RWPE1 (cell line): ENCODE results near the gene NDEL1.
A peak's percentile ranks its signal among the peaks of the same experiment; 100 is the strongest.

Experiments used
- CTCF ChIA-PET: fragments of 350-600 bp; sonication (Branson Sonifier 250); formaldehyde crosslinking; extraction: SDS; loops from one replicate; lab custom pipeline; 2021; lab: Yijun Ruan, JAX
- POLR2A ChIA-PET: fragments of 400-600 bp; formaldehyde crosslinking; extraction: SDS; loops from one replicate; lab custom pipeline; 2020; ENCODE audit warnings: antibody characterized with exemption; ENCODE audit not compliant: low non-redundant PET; lab: Yijun Ruan, JAX
- DNase-seq: peaks from one replicate; pipeline ENCODE4 v3.0.0; 2012; ENCODE audit warnings: low spot score
- H3K27ac ChIP-seq: fragments of 450-650 bp; 2 replicates; pipeline ENCODE4 v1.5.1; 2017
- TF ChIP-seq, protein P1 (sequence below): fragments of 450-650 bp; conservative IDR thresholded peaks from 2 replicates; pipeline ENCODE4 v1.5.1; 2017; ENCODE audit warnings: low read depth, mild to moderate bottlenecking

The NDEL1 gene

GRCh38 chr17:8464941-8465340, 29.3 kb downstream of the NDEL1 start:
- DNase-seq = no peak
- peak overlapping the region; percentile 79 for H3K27ac ChIP-seq
- ChIA-PET POLR2A (interaction anchor here (0.6 kb wide), 1 partner anchor 71 kb away, joined by 5 read pairs; no protein-coding TSS in a partner anchor), CTCF (interaction anchor here (0.5 to 0.6 kb wide), 2 partner anchors 46 to 1555 kb away, joined by 3 to 5 read pairs; no protein-coding TSS in a partner anchor)
- TF ChIP-seq, protein P1, sequence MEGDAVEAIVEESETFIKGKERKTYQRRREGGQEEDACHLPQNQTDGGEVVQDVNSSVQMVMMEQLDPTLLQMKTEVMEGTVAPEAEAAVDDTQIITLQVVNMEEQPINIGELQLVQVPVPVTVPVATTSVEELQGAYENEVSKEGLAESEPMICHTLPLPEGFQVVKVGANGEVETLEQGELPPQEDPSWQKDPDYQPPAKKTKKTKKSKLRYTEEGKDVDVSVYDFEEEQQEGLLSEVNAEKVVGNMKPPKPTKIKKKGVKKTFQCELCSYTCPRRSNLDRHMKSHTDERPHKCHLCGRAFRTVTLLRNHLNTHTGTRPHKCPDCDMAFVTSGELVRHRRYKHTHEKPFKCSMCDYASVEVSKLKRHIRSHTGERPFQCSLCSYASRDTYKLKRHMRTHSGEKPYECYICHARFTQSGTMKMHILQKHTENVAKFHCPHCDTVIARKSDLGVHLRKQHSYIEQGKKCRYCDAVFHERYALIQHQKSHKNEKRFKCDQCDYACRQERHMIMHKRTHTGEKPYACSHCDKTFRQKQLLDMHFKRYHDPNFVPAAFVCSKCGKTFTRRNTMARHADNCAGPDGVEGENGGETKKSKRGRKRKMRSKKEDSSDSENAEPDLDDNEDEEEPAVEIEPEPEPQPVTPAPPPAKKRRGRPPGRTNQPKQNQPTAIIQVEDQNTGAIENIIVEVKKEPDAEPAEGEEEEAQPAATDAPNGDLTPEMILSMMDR = no peak

- CTCF ChIA-PET = interaction anchor here (0.5 kb wide), 1 partner anchor 46 kb away, joined by 3 read pairs; no protein-coding TSS in a partner anchor
- peak; percentile 32 for DNase-seq
- POLR2A ChIA-PET = no interaction called here
- peak overlapping the region; percentile 79 for H3K27ac ChIP-seq
- TF ChIP-seq, protein P1 = no peak
These were observed 29.7 kb downstream of the NDEL1 start for GRCh38 chr17:8465356-8465755.

DNA sequence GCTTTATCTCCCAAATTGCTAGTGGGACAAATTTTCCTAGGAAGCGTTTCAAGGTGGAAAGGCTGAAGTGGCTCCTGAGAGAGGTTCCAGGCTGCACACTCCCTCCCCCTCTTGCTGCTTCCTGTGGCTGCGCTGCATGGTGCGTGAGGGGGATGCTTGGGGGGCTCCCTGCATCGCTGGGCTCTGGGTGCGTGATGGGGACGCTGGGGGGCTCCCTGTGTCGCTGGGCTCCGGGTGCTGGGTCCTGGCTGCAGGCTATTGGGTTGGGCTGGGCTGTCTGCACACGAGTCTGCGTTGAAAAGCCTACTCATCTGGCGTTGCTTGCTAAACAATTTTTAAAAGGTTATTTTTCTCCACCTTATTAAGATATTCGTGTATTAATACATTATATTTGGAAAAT, 30.1 kb downstream of the NDEL1 start:
- H3K27ac ChIP-seq = peak overlapping the region; percentile 79
- DNase-seq = no peak
- POLR2A ChIA-PET = no interaction called here
- CTCF ChIA-PET = interaction anchor here (0.5 kb wide), 1 partner anchor 45 kb away, joined by 3 read pairs; no protein-coding TSS in a partner anchor
- TF ChIP-seq, protein P1 = no peak

- ChIA-PET POLR2A (no interaction called here), CTCF (no interaction called here)
- TF ChIP-seq, protein P1 = no peak
- DNase-seq = no peak
- 0 out of 2 replicates have a peak overlapping the region, but pooled peaks have one; percentile 22 for H3K27ac ChIP-seq
These were observed 30.8 kb downstream of the NDEL1 start for GRCh38 chr17:8466456-8466855.

DNA sequence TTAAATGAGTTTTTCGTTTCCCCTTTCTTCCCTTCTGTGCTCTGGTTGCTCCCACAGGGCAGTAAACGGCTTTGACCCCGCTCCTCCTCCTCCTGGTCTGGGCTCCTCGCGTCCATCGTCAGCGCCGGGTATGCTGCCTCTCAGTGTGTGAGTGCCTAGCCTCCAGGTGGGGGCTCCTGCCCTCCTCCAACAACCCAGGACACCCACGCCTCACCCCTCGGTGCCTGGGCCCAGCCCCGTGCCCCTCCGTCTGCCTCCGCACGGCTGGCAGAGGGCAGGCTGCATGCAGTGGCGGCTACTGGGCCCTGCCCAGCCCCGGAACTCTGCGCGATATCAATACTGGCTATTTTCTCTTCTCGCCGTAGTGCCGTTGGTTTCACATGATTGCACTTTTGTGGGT, 31.2 kb downstream of the NDEL1 start:
- ChIA-PET POLR2A (no interaction called here), CTCF (no interaction called here)
- TF ChIP-seq, protein P1 = no peak
- DNase-seq = no peak
- 0 out of 2 replicates have a peak overlapping the region, but pooled peaks have one; percentile 22 for H3K27ac ChIP-seq

DNA sequence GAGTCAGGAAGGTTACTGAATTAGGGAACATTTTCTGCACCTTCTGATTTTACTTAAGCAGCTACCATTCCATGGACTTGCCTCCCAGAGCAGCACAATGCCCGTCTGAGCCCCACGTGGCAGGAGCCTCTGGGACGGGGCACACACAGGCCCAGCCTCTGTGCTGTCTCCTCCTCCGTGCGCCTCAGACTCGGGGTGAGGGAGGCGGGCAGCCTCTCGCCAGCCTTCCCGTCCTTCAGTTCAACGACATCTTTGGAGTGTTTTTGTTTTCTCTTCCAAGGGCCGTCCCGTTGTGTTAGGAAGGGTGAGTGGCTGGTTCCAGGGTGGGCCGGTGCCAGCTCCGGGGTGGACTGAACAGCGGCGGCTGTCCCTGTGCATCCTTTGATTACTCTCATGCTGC, 31.8 kb downstream of the NDEL1 start:
- POLR2A ChIA-PET = no interaction called here
- H3K27ac ChIP-seq = no peak overlapping the region
- no peak for DNase-seq
- CTCF ChIA-PET = no interaction called here
- TF ChIP-seq, protein P1 = no peak
